PC-3 (cell line): Measurements from ENCODE around the gene PDE2A.

ENCODE experiments used
- CTCF ChIP-seq: fragments of 300-600 bp; sonication (generic); conservative IDR thresholded peaks from 2 replicates; pipeline ENCODE4 v1.5.1; 2017; ENCODE audit warnings: antibody characterized with exemption, low read depth, mild to moderate bottlenecking, low read length
- EZH2 ChIP-seq: fragments of 300-600 bp; sonication (generic); IDR thresholded peaks from one replicate; pipeline ENCODE4 v1.6.1; 2017; ENCODE audit warnings: antibody characterized with exemption, mild to moderate bottlenecking, low read length; ENCODE audit not compliant: unreplicated experiment

- TF ChIP-seq EZH2, result no peak
- no peak for TF ChIP-seq CTCF
Observed at GRCh38 chr11:72679869-72680268, 5.6 kb upstream of the PDE2A start.
